ENCODE data around the gene IRGQ. TPM values are rescaled to one million over a fixed set of nuclear protein-coding genes. Genes with fewer than 3 reads are reported as not detected.
A peak's percentile ranks its signal among the peaks of the same experiment; 100 is the strongest.
"Not testable (repeated sequence)": the region's sequence is repeated elsewhere in the genome, so short reads cannot be mapped to it uniquely, and the experiment has no call there.

Gene IRGQ
- total and polyA plus RNA-seq, 4 donors = 25.2 to 60.9 (median 45.9) TPM

- peak overlapping the region; percentile 76 for H3K27ac ChIP-seq (ENCODE audit: low read depth, low read length)
Observed at GRCh38 chr19:43638214-43638994, 42.5 kb upstream of the IRGQ start.

GRCh38 chr19:43636121-43636683 lies 40.3 kb upstream of the IRGQ start:
- H3K9me3 ChIP-seq (ENCODE audit: control insufficient read depth, insufficient read depth, low read length) = no peaks in the 10 kb centered on the region
- H3K27ac ChIP-seq (ENCODE audit: low read depth, low read length) = peak overlapping the region; percentile 97
- peak overlapping the region; percentile 31 for H3K4me3 ChIP-seq (ENCODE audit: low read depth, low read length)
- H3K36me3 ChIP-seq (ENCODE audit: control insufficient read depth, insufficient read depth, low read length) = peaks cover 2% of the 10 kb centered on the region
- H3K4me1 ChIP-seq (ENCODE audit: control insufficient read depth, insufficient read depth, low read length) = peaks cover 65% of the 10 kb centered on the region
- 49% methylated on average over 5 of the region's 14 CpGs for WGBS (ENCODE audit: insufficient coverage)
- H3K27me3 ChIP-seq (ENCODE audit: control insufficient read depth, insufficient read depth, low read length) = no peaks in the 10 kb centered on the region
- peak in 2 of 6 donors; percentile 31 to 67 for DNase-seq (ENCODE audit: low read depth in 4 of 6, low spot score in 6 of 6)

More at GRCh38 chr19:43638214-43638994, 42.5 kb upstream of the IRGQ start:
- H3K36me3 ChIP-seq (ENCODE audit: control insufficient read depth, insufficient read depth, low read length) = peaks cover 2% of the 10 kb centered on the region
- no peaks in the 10 kb centered on the region for H3K27me3 ChIP-seq (ENCODE audit: control insufficient read depth, insufficient read depth, low read length)
- no peaks in the 10 kb centered on the region for H3K9me3 ChIP-seq (ENCODE audit: control insufficient read depth, insufficient read depth, low read length)
- 9% methylated on average over 2 of the region's 13 CpGs for WGBS (ENCODE audit: insufficient coverage)
- H3K4me3 ChIP-seq (ENCODE audit: low read depth, low read length) = peak overlapping the region; percentile 54
- peak in 2 of 6 donors; percentile 28 to 43 for DNase-seq (ENCODE audit: low read depth in 4 of 6, low spot score in 6 of 6)
- H3K4me1 ChIP-seq (ENCODE audit: control insufficient read depth, insufficient read depth, low read length) = peaks cover 60% of the 10 kb centered on the region

- peak overlapping the region; percentile 97 for H3K27ac ChIP-seq (ENCODE audit: low read depth, low read length)
- WGBS (ENCODE audit: insufficient coverage) = 0% methylated on average over 1 of the region's 2 CpGs
- H3K27me3 ChIP-seq (ENCODE audit: control insufficient read depth, insufficient read depth, low read length); H3K36me3 ChIP-seq (ENCODE audit: control insufficient read depth, insufficient read depth, low read length); H3K9me3 ChIP-seq (ENCODE audit: control insufficient read depth, insufficient read depth, low read length); DNase-seq (ENCODE audit: low read depth in 4 of 6, low spot score in 6 of 6): not testable (repeated sequence)
- H3K4me3 ChIP-seq (ENCODE audit: low read depth, low read length) = peak overlapping the region; percentile 66
- H3K4me1 ChIP-seq (ENCODE audit: control insufficient read depth, insufficient read depth, low read length) = peaks cover 62% of the 10 kb centered on the region
Observed at GRCh38 chr19:43635561-43635940, 39.6 kb upstream of the IRGQ start.

- Histone ChIP-seq H3K9me3 (ENCODE audit: control insufficient read depth, insufficient read depth, low read length) (no peaks in the 10 kb centered on the region), H3K4me3 (ENCODE audit: low read depth, low read length) (peak overlapping the region; percentile 66), H3K27ac (ENCODE audit: low read depth, low read length) (peak overlapping the region; percentile 97), H3K4me1 (ENCODE audit: control insufficient read depth, insufficient read depth, low read length) (peaks cover 57% of the 10 kb centered on the region), H3K27me3 (ENCODE audit: control insufficient read depth, insufficient read depth, low read length) (no peaks in the 10 kb centered on the region), H3K36me3 (ENCODE audit: control insufficient read depth, insufficient read depth, low read length) (peaks cover 2% of the 10 kb centered on the region)
- DNase-seq (ENCODE audit: low read depth in 4 of 6, low spot score in 6 of 6) = peak in 5 of 6 donors; percentile 61 to 91 (median 73)
- WGBS (ENCODE audit: insufficient coverage) = 5% methylated on average over 17 of the region's 17 CpGs
Observed at GRCh38 chr19:43634872-43635560, 39.1 kb upstream of the IRGQ start.

GRCh38 chr19:43634506-43634871 lies 38.6 kb upstream of the IRGQ start:
- Histone ChIP-seq H3K27ac (ENCODE audit: low read depth, low read length) (peak overlapping the region; percentile 97), H3K4me3 (ENCODE audit: low read depth, low read length) (peak overlapping the region; percentile 66), H3K36me3 (ENCODE audit: control insufficient read depth, insufficient read depth, low read length) (peaks cover 2% of the 10 kb centered on the region), H3K4me1 (ENCODE audit: control insufficient read depth, insufficient read depth, low read length) (peaks cover 55% of the 10 kb centered on the region), H3K9me3 (ENCODE audit: control insufficient read depth, insufficient read depth, low read length) (no peaks in the 10 kb centered on the region), H3K27me3 (ENCODE audit: control insufficient read depth, insufficient read depth, low read length) (no peaks in the 10 kb centered on the region)
- 18% methylated on average over 2 of the region's 5 CpGs for WGBS (ENCODE audit: insufficient coverage)
- DNase-seq (ENCODE audit: low read depth in 4 of 6, low spot score in 6 of 6) = peak in 3 of 6 donors; percentile 55 to 82 (median 77)

GRCh38 chr19:43634068-43634467 lies 38.1 kb upstream of the IRGQ start:
- Histone ChIP-seq H3K27me3 (ENCODE audit: control insufficient read depth, insufficient read depth, low read length) (no peaks in the 10 kb centered on the region), H3K9me3 (ENCODE audit: control insufficient read depth, insufficient read depth, low read length) (no peaks in the 10 kb centered on the region), H3K36me3 (ENCODE audit: control insufficient read depth, insufficient read depth, low read length) (peaks cover 2% of the 10 kb centered on the region), H3K4me3 (ENCODE audit: low read depth, low read length) (peak overlapping the region; percentile 12), H3K27ac (ENCODE audit: low read depth, low read length) (peak overlapping the region; percentile 97), H3K4me1 (ENCODE audit: control insufficient read depth, insufficient read depth, low read length) (peaks cover 55% of the 10 kb centered on the region)
- DNase-seq (ENCODE audit: low read depth in 4 of 6, low spot score in 6 of 6) = no peak
- WGBS (ENCODE audit: insufficient coverage) = 59% methylated on average over 4 of the region's 5 CpGs

- Histone ChIP-seq H3K4me1 (ENCODE audit: control insufficient read depth, insufficient read depth, low read length) (peaks cover 49% of the 10 kb centered on the region), H3K27me3 (ENCODE audit: control insufficient read depth, insufficient read depth, low read length) (no peaks in the 10 kb centered on the region), H3K36me3 (ENCODE audit: control insufficient read depth, insufficient read depth, low read length) (peaks cover 5% of the 10 kb centered on the region), H3K27ac (ENCODE audit: low read depth, low read length) (peak overlapping the region; percentile 97), H3K9me3 (ENCODE audit: control insufficient read depth, insufficient read depth, low read length) (no peaks in the 10 kb centered on the region), H3K4me3 (ENCODE audit: low read depth, low read length) (no peak overlapping the region)
- WGBS (ENCODE audit: insufficient coverage) = no CpG with 5 or more reads among the region's 4 CpGs
- DNase-seq (ENCODE audit: low read depth in 4 of 6, low spot score in 6 of 6) = no peak
Observed at GRCh38 chr19:43633520-43633919, 37.6 kb upstream of the IRGQ start.

GRCh38 chr19:43631491-43631890 lies 35.6 kb upstream of the IRGQ start:
- DNase-seq (ENCODE audit: low read depth in 4 of 6, low spot score in 6 of 6) = no peak
- H3K36me3 ChIP-seq (ENCODE audit: control insufficient read depth, insufficient read depth, low read length) = peaks cover 25% of the 10 kb centered on the region
- WGBS (ENCODE audit: insufficient coverage) = 85% methylated on average over 4 of the region's 5 CpGs
- H3K4me1 ChIP-seq (ENCODE audit: control insufficient read depth, insufficient read depth, low read length) = peaks cover 40% of the 10 kb centered on the region
- H3K9me3 ChIP-seq (ENCODE audit: control insufficient read depth, insufficient read depth, low read length) = no peaks in the 10 kb centered on the region
- H3K27me3 ChIP-seq (ENCODE audit: control insufficient read depth, insufficient read depth, low read length) = no peaks in the 10 kb centered on the region
- no peak overlapping the region for H3K4me3 ChIP-seq (ENCODE audit: low read depth, low read length)
- no peak overlapping the region for H3K27ac ChIP-seq (ENCODE audit: low read depth, low read length)

- Histone ChIP-seq H3K4me3 (ENCODE audit: low read depth, low read length) (no peak overlapping the region), H3K27me3 (ENCODE audit: control insufficient read depth, insufficient read depth, low read length) (no peaks in the 10 kb centered on the region), H3K4me1 (ENCODE audit: control insufficient read depth, insufficient read depth, low read length) (peaks cover 13% of the 10 kb centered on the region), H3K9me3 (ENCODE audit: control insufficient read depth, insufficient read depth, low read length) (no peaks in the 10 kb centered on the region), H3K36me3 (ENCODE audit: control insufficient read depth, insufficient read depth, low read length) (peaks cover 48% of the 10 kb centered on the region), H3K27ac (ENCODE audit: low read depth, low read length) (no peak overlapping the region)
- DNase-seq (ENCODE audit: low read depth in 4 of 6, low spot score in 6 of 6) = peak in 1 of 6 donors; percentile 13
- WGBS (ENCODE audit: insufficient coverage) = 71% methylated on average over 2 of the region's 3 CpGs
Observed at GRCh38 chr19:43628646-43629326, 32.9 kb upstream of the IRGQ start.
